ENCODE data around the gene KLF6.

The KLF6 gene

DNA sequence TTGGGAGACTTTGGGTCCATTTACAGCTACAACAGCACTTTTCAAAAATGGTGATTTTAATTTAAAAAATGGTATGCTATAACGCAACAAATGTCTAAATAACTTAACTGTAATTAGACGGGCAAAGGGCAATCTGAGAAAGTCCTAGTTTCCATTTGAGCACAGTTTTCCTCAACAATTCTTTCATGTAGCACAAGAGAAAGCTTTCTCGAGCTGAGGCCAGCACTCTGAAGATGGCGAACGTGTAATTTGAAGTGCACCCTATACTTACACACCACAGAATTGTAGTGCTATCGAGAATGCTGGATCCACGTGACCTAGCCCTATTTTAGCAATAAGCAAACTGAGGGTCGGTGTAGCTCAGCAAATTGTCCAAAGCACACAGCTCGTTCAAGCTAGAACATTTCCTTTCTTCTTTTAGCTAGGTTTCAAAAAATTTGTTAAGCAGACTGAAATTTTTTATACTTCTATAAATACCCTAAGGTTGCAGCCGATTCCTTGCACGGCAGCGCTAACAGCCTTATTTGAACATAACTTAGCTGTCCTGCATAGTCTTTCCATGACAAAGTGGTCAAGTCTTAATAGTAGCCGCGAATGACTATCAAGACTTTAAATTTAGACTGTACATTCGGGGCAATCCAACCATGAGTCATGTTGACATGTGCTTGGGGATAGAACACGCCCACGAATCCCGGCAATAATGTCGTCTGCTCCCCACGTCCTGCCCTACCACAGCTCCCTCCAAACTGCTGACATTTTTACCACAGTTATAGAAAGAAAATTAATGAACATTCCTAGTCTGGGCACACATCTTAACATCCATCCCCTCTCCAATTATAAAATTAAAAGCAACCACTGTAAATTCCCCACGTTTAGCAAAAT lies 10.0 kb downstream of the KLF6 start:
- DNase-seq (ENCODE audit: low read depth in 2 of 2) = no peak

DNA sequence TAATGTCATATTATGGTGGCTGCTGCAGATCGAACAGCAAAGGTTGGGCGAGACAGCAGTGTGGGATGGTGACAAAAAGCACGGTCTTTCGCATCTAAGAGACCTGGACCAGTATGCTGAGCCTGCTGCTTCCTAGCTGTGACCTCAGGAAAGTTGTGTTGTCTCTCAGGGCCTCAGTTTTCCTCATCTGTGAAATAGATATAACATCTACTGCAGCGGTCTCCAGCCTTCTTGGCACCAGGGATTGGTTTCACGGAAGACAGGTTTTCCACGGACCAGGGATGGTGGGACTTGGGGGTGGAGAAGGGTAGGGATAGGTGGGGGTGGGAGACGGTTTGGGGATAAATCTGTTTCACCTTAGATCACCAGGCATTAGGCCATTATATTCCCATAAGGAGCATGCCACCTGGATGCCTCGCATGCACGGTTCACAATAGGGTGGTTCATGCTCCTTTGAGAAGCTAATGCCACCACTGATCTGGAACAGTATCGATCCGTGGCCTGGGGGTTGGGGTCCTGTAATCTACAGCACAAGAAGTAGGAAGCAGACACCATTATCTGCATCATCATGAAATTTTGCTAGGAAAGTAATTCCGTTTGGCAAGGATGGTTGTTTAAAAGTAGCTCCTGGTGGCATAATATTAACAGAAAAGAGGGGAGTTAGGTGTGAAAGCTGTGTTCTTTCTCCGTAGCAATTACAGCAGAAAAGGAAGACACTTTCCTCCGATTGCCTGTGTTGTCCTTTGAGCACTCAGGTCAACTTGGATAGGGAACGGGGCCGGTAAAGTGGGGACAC lies 10.8 kb downstream of the KLF6 start:
- DNase-seq (ENCODE audit: low read depth in 2 of 2) = no peak

DNA sequence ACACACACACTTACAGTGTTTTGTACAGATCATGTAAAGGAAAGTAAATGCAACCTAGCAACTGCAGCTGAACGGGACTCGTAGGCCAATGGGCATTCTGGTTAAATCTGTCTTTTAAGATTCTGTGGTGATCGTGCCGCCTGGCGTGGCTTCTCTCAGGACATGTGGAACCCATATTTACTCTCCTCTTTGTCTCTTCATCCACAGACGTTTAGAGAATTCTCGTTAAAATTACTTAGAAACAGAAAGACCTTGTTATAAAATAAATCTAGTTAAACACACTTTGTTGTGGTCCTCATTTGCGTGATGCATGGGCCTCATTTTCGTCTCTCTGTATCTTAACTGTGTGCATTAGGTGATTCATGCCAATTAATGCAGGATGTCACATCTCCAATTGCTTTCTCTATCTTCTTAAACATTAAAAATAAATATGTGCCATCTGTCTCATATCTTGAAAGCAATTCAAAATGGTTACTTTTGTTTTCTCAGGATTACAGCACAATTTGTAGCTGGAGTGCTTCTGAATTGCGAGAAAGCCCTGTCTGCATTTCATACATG lies 11.5 kb downstream of the KLF6 start:
- DNase-seq (ENCODE audit: low read depth in 2 of 2) = no peak

DNA sequence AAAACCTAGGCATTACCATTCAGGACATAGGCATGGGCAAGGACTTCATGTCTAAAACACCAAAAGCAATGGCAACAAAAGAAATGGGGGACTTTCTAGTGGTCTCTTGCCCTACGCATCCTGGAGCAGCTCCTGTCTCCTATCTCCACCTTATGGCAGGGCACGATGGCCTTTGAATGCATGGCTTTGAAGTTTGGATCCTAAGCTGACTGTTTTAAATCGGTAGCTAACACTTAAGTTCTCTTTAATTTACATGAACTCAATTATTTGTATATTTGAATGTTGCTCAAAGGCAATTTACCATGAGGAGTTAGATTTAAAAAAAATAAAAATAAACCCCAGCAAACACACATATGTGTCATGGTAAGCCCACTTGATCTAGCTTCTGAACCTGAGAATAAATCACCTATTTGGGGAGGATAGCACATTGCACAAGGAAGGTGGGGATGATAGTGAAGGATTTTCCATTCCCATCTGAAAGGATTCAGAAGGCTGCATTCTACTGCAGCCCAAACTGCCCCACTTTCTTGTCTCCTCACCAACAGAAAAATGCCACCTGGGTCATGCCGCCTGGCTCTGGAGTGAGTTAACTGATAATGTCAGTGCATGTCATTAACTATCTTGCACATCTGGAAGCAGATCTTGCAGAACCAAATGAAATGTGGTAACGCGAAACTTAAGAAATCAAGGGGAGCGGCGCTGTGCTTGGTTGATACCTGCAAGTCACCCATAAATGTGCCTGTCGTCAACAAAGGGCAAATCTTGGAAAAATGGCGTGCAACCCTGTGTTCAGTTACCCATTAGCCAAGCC lies 12.4 kb downstream of the KLF6 start:
- no peak for DNase-seq (ENCODE audit: low read depth in 2 of 2)

DNA sequence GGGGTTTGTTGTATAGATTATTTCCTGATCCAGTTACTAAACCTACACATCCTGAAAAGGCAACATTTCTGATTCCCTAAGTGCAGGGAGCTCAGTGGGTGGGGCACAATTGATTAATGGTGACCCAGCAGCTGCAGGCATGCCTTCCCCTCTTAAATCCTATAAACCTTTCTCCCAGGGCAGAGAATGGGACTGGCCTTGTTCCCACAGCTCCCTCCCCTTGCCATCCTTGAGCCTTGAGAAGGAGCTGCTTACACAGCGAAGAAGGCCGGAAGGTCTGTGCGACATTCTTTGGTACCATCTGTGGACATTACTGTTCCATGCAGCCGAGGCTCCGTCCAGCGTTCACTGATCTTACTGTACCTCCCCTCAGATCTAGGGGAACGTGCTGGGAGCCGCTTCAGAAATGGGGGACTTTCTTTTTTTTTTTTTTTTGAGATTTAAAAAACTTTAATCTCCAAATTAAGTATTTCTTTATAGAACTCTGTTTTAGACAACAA lies 14.3 kb downstream of the KLF6 start:
- DNase-seq (ENCODE audit: low read depth in 2 of 2) = no peak

DNA sequence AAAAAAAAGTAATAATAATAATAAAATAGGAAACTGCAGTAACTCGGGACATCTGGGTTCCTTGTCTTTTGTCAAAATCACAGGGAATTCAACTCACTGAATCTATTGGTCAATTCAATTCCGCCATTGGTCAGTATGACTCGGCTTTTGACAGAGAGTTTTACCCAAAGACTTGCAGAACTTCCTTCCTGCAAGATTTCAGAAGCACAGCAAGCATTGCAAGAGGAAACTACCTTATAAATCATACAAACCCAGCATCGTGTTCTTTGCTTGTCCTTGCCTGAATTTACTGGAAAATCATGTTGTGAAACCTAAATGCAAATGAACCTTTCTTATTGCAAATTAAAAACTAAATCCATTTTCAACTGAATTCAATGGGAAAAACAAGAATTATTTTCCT lies 15.5 kb downstream of the KLF6 start:
- no peak for DNase-seq (ENCODE audit: low read depth in 2 of 2)

DNA sequence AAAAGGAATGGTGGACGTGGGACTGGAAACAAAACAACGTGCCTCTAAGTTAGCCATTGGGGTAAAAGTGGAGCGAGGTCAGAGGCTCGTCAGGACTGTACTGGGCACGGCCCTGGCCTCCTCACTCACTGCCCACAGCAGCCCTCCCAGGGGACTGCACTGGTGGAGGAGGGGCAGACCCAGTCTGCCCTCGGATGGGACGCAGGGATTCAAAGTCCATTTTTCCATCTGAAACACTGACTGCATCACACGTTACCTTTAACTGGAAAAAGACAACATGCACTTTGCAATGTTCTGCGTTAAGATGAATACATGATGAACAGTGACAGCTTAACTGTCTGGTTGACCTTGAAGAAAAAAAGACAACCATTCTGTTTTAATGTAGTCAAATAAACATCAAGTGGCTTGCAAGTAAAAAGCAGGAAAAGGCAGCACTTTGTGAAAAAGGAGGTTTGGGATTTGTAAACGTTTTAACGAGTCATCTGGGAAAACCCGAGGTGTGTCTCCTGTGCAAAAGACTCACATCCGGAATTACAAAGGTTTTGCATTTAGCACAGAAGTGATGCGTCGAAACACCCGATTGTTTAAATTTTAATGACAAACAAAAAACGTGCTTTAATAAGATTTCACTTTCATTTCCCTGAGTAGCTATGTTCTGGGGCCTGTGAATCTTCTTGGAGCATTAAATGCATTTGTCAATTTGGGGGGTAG lies 18.8 kb downstream of the KLF6 start:
- DNase-seq (ENCODE audit: low read depth in 2 of 2) = no peak

DNA sequence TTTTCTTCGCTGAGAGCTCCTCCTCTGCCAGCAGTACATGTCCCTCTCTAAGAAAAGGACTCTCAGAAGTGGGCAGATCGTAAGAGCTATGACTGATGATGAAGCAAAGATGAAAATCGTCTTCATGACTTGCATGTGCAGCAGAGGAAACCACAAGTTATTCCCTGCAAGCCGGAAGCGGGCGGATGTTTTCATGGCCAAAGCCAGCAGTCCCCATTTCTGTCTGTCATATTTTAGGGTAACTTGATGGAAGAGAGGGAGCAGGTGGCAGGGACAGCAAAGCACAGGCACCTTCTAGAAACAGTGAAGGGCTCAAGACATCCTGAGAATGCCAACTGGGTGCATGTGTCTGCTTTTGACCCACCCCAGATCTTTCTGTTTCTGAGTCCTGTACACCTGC lies 19.9 kb downstream of the KLF6 start:
- DNase-seq (ENCODE audit: low read depth in 2 of 2) = no peak

DNA sequence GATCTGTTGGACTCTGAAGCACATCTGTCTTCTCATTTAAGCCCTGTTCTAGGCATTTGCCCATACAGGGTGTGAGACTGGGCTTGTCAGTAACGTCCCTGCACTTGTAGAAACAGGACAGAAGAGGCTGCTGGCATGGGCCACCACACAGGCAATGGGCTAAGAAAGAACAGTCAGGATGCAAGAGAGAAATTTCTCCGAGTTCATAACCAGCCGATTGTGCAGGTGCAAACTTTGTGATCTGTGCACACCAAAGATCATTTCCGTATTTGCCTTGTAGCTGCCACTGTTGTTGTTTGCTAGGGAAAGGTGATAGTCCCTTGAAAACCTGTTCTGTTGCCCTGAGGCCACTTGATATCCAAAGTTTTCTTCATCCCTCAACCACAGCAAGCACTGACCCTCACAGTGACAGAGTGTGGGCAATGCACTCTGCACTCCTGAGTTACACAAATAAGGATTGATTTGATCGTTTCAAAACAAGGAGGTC lies 20.3 kb downstream of the KLF6 start:
- no peak for DNase-seq (ENCODE audit: low read depth in 2 of 2)

DNA sequence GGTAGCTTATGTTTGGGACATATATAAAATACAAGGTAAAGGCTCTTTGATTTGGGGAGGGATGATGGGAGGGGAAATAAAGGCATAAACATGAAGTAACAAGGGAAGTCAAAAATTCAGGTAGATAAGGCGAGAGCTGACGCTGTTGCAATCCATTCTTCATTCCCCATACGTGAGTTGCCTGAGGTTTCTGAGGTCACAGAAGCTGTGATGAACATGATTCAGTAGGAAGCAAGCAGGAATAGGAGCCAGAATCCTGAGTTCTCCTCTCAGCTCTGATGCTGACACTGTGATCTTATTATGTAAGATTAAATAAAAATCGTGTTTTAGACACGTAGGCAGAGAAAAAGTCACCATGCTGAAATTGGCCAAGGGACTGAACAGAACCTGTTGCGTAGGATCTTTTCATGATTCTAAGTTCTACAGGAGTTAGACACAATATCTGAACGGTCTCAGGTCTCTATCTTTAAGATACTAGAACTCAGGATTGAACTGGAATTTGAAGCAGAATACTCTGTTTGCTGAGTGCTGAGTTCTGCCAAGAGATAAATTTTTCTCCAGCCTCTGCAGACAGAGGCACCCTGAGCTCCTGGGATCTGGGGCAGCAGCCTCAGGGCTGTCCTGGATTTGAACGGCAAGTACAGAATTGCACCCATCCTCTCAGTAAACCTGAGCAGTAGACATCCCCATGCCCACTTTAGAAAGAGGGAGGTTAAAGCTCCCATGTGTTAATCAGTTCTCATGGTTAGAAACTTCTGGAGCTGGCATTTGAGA lies 21.0 kb downstream of the KLF6 start:
- no peak for DNase-seq (ENCODE audit: low read depth in 2 of 2)

DNA sequence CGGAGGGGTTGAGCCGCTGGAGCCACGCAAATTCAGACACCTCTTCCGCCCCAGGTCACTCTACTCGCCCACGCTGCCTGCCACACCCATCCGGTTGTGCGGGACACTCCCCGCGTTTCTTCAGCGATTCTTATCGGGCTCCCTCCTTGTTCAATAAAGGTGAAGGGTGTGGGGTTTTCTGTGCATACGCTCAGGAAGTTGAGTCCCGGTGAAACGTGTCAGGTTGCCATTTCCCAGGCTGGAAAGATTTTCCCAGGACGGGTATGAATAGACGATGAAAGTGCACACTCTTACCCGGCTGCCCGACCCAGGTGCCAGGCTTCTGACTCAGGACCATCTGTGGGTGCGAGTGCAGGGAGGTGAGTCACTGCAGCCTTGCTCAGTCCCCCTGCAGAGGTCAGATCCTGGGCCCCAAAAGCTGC lies 22.0 kb downstream of the KLF6 start:
- DNase-seq (ENCODE audit: low read depth in 2 of 2) = no peak

DNA sequence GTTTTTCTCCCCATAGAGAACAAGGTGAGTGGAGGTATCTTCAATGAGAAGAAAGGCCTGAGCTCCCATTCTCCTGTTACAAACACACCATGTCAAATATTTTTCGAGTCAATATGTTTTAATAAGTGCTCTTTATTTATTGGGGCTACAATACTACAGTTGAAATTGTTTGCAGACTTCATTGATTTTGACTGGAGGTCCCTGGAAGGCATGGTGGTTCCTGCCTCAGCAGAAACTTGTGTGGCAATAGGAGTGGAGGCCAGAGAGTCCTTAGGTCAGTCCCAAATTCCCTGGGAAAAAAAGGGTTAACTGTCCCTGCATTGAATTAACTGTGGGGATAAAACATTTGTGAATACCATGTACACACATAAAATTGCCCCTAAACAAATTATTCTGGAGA lies 22.7 kb downstream of the KLF6 start:
- DNase-seq (ENCODE audit: low read depth in 2 of 2) = no peak

DNA sequence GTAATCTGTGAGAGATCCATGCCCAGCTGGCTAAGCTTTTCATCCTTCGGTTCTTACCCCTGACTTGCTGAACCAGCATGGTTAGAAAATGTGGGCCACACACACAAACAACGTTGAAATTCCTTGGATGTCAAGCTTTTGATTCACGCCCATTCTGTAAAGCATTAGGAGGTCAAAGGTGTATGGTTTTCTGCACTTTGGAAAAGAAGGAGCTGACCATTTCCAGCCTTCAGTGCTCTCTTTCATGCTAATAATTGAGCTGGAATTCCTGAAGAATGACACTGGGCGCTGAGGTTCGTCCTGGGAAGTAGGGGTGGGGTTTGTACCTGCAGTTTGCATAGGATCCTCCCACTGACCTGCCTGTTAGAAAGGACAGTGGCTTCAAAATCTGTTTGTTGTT lies 23.1 kb downstream of the KLF6 start:
- DNase-seq (ENCODE audit: low read depth in 2 of 2) = no peak

DNA sequence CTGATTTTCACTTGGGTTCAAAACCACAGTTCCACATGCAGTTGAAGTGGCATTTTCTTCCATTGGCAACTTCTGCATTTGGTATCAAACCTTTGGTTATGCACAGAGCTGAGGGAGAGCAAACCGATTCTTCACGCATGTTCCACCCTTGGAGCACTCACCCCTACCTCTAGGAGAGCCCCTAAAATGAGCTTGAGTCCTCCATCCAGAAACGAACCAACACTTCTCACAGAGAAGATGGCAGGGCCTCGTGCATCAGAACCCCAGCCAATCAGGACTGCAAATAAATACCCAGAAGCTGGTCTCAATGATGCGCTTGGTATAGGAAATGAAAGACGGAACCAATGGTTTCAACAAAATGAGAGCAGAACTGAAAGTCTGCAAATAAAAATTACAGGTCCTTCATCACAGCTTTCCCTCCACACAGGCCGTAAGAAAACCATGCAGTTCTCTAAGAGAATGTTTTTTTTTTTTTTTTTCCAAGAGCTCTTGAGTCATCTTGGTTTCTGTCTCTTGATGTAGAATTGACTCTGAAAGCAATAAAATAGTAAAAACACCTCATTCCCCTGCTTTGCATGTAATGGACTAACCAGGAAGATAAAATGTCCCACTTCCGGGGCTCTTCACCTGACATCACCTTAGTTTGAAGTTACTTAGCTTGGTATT lies 23.9 kb downstream of the KLF6 start:
- DNase-seq (ENCODE audit: low read depth in 2 of 2) = no peak

DNA sequence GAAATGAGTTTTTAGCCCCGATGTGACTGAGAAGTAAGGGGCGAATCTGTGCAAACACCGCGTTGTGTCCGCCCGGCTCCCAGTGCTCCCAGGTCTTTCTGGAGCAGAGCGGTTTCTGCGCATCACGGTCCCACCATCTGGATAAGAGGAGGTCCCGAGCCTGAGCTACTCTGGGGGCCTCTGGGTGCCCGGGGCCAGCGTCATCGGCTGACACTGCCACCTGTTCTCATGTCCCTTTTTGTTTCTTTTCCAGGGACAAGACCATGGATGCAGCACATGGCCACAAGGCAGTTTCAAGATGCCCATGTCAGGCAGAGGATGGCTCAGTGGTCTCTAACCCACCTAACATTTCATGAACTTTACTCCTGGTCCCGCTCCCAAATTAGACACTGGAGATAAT lies 24.9 kb downstream of the KLF6 start:
- no peak for DNase-seq (ENCODE audit: low read depth in 2 of 2)

DNA sequence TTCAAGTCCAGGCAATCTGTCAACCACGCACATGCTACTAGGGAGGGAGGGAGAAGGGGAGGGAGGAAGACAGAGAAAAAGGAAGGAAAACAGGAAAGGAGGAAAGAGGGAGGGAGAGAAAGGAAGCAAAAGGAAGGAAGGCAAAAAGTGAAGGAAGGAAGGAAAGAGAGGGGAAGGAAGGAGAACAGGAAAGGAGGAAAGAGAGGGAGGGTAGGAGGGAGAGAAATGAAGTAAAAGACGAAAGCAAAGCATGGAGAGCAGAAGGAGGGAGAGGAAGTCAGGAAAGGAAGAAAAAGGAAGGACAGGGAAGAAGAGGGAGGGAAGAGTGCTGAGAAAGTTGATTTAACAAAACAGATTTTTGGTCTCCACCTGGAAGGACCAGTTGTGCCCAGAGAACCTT lies 25.6 kb downstream of the KLF6 start:
- no peak for DNase-seq (ENCODE audit: low read depth in 2 of 2)

DNA sequence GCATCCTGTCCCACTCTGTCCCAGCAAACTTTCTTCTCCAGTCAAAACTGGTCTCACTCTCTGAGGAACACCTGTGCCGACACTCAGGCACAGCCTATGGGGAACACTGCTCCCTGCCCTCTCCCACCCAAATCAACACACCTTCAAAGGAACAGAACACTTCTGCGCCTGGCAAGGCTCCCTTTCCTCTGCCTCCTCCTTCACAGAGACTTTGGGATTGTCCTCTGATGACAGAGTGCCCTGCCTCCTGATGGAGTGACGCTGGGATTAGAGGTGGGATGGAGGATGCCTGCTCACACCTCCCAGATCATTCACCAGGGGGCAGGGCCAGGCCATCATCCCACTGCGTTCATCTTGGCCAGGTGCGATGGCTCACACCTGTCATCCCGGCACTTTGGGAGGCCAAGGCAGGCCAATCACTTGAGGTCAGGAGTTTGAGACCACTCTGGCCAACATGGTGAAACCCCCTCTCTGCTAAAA lies 26.5 kb downstream of the KLF6 start:
- no peak for DNase-seq (ENCODE audit: low read depth in 2 of 2)

DNA sequence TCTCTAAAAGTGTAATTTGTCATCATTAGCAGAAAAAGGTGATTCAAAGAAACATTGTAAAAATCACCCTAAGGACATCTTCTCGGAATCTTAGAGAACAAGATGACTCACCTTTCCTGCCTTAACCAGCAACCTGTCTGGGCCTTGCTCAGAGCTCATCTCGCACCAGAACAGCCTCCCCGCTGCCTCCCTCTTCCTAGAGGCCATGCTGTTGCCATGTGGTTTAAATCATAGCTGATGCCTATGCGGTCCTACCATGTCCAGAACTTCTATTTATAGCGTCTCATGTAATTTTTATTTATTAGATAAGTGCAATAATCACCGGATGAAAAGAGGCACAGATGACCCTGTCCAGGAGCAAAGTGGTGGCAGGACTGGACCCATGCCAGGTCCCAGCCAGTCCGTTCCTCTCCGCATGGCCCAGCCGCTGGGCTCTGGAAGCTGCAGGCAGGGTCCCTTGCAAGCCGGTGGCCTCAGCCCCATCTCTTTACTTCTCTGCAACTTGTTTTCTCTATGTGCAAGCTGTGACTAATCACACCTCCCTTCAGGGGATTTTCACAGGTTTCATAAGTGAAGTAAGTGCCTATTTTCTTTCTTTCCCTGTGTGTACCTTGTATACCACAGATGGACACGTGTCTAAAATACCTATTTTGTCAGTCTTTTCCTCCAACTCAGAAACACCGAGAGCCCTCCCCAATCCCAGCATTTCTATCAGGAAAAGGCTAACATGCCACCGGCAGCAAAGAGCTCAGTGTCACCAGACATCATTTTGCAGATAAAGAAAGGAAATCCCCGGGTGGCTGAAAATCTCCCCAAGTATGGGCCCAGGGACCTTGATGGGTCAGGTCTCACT lies 27.1 kb downstream of the KLF6 start:
- DNase-seq (ENCODE audit: low read depth in 2 of 2) = peak; percentile 60 to 65

DNA sequence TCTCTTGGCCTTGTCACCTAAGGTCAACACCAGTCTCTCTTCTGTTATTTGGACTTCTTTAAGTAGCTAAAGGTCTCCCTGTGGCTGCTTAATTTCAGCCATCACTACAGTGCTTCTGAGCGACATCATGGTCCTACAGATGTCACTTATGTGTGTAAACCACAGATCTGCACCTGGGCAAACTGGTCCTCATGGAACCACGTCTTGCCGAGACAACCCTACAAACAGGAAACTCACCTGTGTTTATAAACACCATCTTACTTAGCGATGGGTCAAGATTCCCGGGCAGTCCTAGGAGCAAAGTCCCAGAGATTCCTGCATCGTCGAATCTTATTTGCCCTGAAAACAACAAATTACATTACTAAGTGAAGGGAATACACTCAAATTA lies 27.8 kb downstream of the KLF6 start:
- no peak for DNase-seq (ENCODE audit: low read depth in 2 of 2)

Measured in stimulated activated CD4-positive, alpha-beta T cell treated with anti-CD3 and anti-CD28 coated beads, Interleukin-15, amount 100 ng/mL, for 48 hours (primary cell).